HCEC 1CT (cell line): ENCODE data around the gene NRG2.

Source experiments
- DNase-seq: peaks from one replicate; pipeline ENCODE4 v3.0.0-alpha.2; 2017

The NRG2 gene

DNA sequence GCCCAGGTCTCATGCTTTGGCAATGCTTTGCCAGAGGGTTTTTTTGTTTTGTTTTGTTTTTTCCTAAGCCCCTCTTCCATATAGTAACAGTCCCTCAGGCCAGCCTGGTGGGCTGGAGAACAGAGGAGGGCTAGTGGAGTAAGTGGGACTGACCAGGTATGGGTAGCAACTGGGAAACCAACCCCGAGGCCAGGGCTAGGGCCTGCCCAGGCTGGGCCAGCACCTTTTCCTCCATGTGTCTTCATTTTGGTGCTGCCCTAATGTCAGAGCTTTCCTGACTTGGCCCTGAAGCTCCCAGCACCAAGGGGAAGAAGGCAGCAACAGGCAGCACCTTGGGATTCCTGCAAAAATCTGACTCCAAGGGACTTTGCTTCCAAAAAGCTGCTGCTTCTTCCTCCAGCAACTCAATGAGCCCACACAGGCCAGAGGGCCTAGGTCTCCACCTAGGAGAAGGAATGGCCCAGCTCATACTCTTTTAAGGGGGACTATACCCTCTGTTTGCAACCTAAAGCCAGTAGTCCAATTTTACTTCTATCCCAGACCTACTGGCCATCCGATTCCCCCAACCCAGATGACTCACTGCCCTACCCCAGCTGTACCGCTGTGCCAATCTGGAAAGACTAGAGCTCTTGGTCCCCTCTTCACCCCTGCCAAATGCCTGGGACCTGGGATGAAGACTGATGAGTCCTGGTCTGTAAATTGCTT lies 142.4 kb downstream of the NRG2 start:
- no peak for DNase-seq

DNA sequence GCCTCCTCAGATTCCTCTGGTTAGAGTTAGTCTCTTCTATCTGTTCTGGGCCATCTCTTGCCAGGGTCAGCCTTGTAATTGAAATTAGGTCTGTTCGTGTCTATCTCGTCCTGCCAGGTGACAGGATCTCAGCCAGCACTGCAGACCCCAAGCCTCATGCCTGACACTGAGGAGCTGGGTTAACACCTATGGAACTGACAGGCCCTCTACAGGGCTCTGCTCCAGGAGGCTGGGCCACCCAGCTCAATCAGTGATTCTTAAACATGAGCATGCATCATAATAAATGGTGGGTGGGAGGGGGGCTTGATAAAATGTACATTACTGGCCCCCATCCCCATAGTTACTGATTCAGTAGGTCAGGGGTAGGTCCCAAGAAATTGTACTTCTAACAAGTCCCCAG lies 144.1 kb downstream of the NRG2 start:
- no peak for DNase-seq

DNA sequence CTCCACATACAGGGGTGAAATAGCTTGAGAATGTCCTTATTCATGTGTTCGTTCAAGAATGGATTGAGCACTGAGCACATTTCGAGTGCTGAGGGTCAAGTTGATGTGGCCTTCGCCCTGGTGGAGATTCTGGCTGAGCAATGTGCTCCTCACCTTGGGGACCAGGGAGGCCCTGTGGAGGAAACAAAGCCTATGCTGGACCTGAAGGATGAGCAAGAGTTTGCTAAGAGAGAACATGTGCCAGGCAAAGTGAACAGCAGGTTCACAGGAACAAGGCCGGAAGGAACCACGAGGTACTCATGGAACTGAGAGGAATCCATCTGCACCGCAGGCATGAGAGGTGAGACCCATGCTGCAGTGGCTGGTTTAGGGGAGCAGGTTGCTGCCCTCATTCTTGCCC lies 145.1 kb downstream of the NRG2 start:
- DNase-seq = no peak

DNA sequence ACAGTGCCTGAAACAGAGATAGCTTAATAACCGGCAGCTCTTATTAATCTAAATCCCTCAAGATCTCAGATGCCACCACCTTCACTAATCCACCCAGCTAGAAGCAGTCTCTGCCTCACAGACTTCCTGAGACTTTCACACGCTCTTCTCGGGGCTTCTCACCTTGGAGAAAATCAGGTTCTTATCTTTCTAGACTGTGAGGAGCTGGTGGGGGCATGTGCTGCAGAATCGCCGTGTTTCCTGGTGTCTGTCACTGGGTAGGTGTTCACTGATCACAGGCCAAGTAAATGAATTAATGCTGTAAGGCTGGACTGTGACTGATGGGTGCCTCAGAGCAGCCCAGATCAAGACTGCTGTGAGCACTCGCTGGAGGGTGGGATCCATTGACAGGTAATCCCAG lies 145.8 kb downstream of the NRG2 start:
- DNase-seq = no peak

DNA sequence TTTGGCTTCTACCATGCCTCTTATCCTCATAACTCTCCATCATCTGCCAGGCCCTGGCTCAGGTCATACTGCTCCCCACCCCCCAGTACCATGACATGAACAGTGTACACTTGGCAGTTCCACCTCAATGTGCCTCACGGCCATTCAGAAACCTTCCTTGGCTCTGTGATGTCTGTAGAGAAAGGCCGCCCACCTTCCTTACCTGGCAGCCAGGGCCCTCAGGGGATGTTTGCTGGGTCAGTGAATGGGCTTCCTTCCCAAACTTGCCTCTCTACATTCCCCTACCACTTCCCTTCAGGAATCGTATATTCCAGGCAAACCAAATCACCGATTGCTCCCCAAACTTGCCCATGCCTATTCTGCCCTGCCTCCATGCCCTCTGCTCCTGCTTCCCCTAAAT lies 146.4 kb downstream of the NRG2 start:
- no peak for DNase-seq

DNA sequence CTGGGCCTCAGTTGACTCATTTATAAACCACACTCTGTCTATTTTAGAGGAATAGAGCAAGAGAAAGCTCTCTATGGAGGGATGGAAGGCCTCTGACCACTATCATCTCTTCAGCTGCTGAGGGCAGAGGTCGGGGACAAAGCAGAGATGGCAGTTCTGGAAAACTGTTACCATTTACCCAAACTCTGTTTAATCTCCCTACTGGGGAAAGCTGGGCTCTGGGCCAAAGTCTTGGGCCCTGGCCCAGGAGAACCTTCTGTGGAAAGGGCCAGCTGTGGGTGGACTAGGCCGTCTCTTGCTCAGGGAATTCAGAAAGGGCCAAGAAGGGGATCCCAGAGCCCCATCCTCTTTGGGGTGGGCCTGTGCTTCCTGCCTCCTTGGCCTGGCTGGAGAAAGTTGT lies 147.5 kb downstream of the NRG2 start:
- DNase-seq = no peak

DNA sequence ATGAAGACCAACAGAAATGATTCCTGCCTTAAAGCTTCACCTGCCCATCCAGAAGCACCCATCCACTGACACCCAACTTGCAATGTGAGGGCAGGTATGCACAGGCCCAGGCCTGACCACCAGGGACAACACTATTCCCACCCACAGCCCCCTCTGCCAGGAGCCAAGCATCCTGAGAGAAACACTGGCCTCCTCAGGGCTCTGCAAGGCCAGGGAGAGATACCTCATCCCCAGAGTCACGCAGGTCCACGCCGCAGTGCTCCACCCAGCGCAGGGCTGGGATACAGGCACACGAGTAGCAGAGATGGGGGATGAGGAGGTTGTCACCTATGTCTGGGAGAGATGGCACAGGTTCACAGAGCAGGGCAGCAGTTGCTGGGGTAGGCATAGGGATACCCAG lies 148.1 kb downstream of the NRG2 start:
- DNase-seq = no peak

DNA sequence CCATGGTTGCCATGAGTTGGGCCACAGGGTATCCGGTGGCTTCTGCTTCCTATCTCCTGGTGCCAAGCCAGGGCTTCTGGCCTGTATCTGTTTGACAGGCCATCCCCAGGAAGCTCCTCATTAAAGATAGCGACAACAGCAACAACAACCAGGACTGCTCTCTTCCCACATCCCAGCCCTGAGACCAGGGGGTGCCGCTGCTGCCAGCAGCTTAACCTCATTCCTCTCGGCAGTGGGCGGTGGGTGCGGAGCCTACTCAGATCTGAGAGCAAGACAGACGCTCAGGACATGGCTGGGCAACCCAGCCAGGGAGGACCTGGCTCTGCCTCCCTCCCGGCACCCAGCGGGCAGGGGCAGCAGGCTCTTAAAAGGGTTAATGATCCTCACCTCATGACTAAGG lies 149.2 kb downstream of the NRG2 start:
- DNase-seq = no peak

DNA sequence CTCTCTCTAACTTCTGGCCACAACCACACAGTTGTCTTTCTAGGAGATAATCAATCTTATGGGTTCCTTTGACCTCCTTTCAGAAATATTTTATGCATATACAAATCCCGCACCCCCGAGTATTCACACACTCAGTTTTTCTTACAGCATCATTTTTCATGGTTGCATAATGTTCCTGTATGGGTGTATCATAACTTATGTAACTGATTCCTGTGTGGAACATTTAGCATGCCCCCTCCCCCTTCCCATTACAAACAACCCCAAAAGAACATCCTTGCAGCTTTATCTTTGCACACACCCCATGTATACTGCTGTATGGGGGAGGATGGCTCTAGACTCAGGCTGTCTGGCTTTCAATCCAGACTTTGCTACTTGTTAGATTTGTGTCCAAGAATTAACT lies 153.7 kb downstream of the NRG2 start:
- no peak for DNase-seq

DNA sequence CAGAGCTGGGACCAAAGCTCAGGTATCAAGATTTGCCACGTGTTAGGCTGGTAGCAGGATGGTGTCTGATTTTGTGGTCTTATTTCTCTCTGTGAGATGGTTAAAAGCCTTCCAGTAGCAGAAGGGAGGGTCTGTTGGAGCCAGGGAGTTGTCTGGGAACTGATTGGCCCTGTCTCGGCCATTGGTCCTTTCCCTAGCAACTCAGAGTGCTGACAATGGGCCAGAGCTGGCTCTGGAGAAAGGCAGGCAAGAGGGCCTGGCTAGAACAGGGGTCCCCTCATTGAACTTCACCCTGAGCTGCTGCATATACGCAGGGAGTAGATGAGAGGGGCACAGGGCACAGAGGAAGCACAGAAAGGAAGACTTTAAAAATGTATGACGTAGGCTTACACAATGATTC lies 154.7 kb downstream of the NRG2 start:
- DNase-seq = no peak

DNA sequence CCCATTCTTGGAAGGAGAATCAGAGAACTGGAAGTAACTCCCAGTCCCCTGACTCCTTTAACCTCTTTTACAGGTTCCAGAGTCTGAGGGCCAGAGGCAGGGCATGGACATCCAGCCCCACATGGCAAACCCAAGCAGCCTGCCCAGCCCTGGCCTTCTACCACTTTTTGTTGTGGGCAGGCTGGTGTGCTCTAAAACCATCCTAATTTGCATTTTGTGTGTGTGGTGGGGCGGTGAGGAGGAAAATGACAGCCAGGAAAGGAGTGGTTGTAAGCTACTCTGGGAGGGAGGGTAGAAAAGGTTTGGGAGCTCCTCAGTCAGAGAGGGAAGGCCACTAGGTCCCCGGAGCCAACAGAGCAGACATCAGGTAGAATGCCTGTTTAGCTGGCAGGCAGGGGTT lies 156.9 kb downstream of the NRG2 start:
- DNase-seq = no peak

DNA sequence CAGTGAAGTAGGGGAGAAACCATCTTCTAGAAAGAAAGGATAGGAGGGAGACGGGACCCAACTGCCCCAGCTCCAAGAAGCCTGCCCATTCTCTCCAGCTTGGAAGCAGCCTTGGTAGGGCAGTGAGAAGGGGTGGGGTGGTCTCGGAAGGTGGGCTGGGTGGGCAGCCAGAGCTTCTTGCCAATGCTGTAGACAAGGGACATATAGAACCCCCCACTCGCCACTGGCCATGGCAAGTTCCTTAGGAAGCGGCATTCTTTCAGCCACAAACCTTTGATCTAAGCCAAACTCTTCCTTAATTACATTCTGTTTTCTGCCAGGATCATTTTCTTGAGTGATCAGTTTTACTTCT lies 157.3 kb downstream of the NRG2 start:
- DNase-seq = no peak

DNA sequence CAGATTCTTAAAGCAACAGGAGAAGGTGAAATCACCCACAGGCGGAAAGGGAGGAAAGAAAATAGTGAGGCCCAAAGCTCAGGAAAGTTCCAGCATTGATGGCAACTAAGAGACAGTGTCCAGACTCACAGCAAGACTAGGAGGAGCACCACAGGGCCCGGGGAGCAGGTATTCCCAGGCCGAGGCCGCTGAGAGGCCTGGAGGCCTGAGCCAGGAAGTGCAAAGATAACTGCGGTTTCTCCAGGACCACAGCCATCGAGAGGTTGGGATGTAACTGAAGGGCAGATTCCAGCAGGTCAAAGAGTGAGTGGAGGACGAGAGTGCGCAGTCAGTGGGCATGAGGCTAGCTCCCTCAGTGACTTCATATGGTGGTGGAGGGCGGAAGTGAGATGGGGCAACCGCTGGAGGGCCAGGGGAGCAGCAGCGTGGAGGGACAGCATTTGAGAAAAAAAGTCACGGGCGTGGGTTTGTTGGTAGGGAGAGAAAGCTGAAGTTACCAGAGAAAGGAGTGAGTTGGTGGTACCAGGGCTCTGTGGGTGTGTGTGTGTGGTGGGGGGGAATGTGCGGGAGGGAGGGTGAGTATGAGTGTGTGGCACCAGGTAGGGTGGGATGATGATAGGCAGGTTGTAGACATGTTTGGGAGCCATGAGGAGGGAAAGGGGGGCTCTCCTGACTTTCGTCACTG lies 157.8 kb downstream of the NRG2 start:
- DNase-seq = no peak

DNA sequence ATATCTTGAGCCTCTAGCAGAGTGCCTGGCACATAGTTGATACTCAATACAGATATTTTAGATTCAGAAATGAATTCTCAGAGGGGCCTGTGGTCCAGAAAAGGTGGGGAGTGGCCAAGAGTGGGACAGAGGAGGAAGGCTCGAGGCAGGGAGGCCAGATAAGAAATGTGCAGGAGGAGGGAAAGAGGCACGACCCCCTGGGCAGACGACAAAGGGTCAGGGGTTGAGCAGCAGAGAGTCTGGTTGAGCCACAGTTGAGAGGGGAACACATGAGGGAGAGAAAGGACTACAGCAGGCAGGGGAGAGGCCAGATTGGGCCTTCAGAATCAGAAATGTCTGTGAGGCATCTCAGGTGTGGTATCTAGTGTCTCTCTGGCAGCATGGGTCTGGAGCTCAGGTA lies 158.4 kb downstream of the NRG2 start:
- DNase-seq = no peak

DNA sequence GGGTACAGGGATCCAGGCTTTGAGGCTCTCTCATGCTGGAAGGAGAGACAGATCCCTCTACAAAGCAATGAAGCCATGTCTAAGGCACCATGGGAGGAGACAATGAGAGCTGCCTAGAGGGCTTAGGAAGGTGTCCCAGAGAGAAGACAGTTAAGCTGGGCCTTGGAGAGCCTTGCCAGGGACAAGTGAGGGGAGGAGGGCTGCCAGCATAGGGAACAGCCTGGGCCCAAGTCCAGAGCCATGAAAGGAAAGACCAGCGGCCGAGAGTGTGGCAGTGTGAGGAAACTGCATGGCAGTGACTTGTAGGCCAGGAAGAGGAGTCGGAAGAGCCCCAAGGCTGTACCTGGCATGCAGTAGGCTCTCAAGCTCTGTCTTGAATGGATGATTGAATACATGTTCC lies 159.0 kb downstream of the NRG2 start:
- DNase-seq = no peak

DNA sequence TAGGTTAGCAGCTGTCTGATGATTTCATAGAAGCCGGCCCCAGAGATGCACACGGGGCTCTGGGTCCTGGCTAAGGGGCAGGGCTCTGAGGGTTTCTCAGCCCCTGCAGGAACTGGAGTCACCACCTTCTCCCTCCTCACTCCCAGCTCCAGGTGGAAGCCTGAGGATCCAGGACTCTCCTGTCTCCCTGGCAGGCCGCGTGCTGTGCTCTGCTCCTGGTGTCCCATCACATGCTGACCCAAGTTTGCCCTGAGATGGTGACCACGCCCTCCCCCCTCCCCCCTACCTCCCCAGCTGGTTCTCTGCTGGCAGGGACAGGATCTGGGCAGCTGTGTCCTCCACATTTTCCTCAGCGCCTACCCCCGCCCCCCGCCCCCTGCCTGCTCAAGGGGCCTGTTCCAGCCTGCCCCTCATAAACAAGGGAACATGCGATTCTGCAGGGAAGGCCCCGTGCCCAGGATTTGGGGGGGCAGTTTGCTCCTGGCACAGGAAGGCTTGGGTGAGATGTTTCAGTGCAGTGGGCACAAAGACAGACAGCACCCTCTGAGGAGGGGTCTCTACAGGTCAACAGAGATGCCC lies 160.0 kb downstream of the NRG2 start:
- no peak for DNase-seq

DNA sequence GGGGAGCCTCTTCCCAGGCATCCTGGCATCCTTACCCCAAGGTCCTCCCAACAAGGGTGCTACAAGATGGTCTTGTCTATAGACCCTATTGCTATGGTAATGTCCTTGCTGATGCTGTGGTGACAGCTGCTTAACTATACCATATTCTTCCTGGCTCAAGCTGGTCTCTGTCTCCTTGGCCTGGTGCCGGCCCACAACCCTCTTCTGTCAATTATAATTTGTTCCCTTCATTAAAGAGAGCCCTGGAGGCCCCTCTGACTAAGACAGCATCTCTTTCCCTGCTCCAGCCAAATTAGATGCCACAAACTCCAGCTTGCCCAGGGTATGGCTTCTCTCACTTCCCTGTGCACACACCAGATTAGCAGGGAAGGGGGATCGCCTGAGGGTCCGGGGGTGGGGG lies 160.8 kb downstream of the NRG2 start:
- no peak for DNase-seq

DNA sequence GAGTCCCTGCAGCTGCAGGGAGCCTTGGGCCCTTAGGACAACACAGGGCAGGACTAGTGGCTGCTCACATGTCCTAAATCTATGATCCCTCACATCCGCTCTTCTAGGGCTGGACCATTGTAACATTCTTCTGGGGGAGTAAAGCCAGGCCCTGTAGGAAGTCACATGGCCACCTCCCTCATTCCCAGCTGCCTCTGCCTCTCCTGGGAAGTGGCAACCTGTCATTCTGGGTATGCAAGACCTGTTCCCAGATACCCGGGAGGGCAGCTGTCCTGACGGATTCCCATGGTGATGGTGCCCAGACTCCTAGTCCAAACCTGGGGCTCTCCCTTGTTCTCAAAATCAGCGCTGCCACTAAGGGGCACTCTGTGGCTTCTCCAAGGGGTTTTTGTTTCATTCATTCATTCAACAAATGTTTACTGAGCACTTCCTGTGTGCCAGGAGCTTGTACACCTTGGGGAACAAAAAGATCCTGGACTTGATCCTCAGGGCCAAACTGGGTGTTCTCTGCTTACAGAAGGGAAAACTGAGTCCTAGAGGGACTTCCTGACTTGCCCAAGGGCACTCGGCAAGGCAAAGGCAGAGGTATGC lies 161.9 kb downstream of the NRG2 start:
- DNase-seq = no peak

DNA sequence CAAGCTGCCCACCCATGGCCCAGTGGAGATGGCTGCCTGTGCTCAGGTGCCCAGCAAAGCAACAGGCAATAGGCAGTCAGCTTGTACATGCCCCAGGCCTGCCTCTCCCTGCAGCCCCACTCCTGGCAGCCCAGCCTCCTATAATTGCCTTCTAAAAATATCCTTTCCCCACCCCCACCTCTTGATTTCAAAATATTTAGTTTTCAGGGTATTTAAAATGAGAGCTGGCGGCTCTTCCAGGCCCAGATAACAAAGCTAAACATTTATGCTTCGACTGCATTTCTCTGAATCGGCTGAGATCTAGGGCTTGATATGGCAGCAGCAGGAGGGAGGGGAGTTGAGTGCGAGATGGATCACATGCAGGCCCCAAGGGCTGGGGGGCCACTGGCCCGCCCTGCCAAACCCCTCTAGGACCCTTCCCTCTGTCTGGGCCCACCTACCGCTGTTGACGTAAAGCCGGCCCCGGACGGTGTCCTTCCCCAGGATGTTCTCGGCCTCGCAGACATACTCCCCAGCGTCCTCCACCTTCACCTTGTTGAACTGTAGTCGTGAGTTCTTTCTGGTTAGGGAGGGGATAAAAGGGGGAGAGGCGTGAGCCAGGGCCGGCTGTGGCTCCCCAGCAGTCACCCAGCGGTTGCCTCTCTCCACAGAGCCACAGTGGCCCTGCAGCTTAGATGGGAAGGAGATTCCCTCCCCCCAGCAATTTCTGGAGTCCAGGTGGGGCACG lies 162.5 kb downstream of the NRG2 start:
- no peak for DNase-seq

DNA sequence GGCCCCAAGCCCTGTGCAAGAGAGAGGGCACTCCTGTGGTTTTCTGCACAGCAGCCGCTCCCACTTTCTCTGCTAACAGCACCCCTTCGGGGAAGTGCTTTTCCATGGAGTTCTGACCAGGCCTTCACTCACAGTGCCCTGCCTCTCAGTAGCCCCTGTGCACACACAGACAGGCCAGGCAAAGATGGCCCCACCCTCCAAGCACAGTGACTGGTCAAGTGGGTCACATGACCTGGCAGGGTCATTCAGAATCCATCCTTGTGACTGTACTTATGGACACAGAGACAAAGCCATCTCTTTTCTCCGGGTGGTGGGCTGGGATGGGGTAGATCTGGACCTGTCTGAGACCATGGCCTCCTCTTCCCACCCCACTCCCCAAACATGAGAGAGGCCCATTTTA lies 165.0 kb downstream of the NRG2 start:
- DNase-seq = no peak

DNA sequence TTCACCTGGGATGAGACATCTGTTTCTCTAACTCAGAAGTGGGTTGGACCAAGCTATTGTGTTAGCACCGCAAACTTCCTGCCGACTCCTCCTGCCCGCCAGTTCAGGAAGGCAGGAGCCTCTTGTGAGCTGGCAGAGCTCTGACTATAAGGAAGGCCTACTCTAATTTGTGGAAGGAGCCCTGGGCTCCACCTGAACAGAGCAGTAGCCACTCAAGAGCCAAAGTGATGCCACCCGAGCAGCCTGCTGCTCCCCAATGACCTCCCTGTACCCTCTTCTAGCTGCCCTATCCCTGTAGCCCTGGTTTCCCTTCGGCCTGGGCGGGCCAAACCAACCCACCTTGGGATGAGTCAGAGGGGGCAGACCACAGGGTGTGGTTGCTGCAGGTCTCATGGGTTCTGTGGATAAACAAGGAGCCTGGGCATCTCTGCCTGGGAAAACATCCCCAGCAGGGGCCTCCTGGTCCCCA lies 165.9 kb downstream of the NRG2 start:
- DNase-seq = no peak

DNA sequence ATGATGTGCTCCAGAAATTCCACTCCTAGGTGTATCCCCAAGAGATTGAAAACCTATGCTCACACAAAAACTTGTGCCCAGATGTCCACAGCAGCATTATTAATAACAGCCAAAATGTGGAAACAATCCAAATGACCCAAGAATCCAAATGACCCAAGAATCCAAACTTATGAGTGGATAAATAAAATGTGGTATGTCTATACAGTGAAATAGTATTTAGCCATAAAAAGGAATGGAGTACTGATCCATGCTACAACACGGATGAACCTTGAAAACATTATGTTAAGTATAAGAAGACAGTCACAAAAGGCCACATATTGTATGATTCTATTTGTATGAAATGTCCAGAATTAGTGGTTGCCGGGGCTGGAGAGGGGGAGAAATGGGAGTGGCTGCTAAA lies 167.1 kb downstream of the NRG2 start:
- DNase-seq = no peak
